Activated T-helper 2 cell treated with anti-CD3 and anti-CD28 coated beads, Interferon-gamma antibody, Interleukin-2, Interleukin-4, amounts not matched to agents 10 μg/mL and 5 μg/mL and 100 μg/mL, durations not matched to agents 14 hours and 24 hours and 36 hours (primary cell): ENCODE data around the gene SEMA5A. TPM values are rescaled to one million over a fixed set of nuclear protein-coding genes. Genes with fewer than 3 reads are reported as not detected.

ENCODE experiments used
- DNase-seq: peaks from one replicate; pipeline ENCODE4 v3.0.0; 2021; ENCODE audit warnings: low spot score
- H3K27ac Mint-ChIP-seq: one replicate; pipeline ENCODE4 v1.8.0; 2021; ENCODE audit warnings: mixed read lengths
- H3K27me3 Mint-ChIP-seq: one replicate; pipeline ENCODE4 v1.8.0; 2021; ENCODE audit warnings: low read depth, mixed read lengths
- H3K36me3 Mint-ChIP-seq: one replicate; pipeline ENCODE4 v1.8.0; 2021; ENCODE audit warnings: low read depth, mixed read lengths
- H3K4me1 Mint-ChIP-seq: one replicate; pipeline ENCODE4 v1.8.0; 2021; ENCODE audit warnings: low read depth, mixed read lengths
- H3K4me3 Mint-ChIP-seq: one replicate; pipeline ENCODE4 v1.8.0; 2021; ENCODE audit warnings: low read depth, mild to moderate bottlenecking, moderate library complexity, mixed read lengths
- H3K9me3 Mint-ChIP-seq: one replicate; pipeline ENCODE4 v1.8.0; 2021; ENCODE audit warnings: mixed read lengths
- intact Hi-C: fragments of 100-400 bp; cut with micrococcal nuclease; formaldehyde crosslinking; loops from one replicate; pipeline ENCODE4 v1.15.1; 2023
- total RNA-seq: library from RNA; stranded (reverse); gene quantifications from 2 replicates; pipeline ENCODE4 v1.2.3, GENCODE V29; 2022

SEMA5A gene
- total RNA-seq, 1 donor from 2014 or later, result 0.27 TPM

GRCh38 chr5:9169557-9169902, 376.3 kb downstream of the SEMA5A start:
- H3K4me3 Mint-ChIP-seq, result no peak overlapping the region
- intact Hi-C loops, result no loop called here
- no peaks in the 10 kb centered on the region for H3K36me3 Mint-ChIP-seq
- H3K9me3 Mint-ChIP-seq, result peaks cover 4% of the 10 kb centered on the region
- no peak for DNase-seq
- no peaks in the 10 kb centered on the region for H3K27me3 Mint-ChIP-seq
- H3K4me1 Mint-ChIP-seq, result no peaks in the 10 kb centered on the region
- H3K27ac Mint-ChIP-seq, result no peak overlapping the region

- no peak overlapping the region for H3K4me3 Mint-ChIP-seq
- peaks cover 4% of the 10 kb centered on the region for H3K9me3 Mint-ChIP-seq
- no peak for DNase-seq
- intact Hi-C loops, result no loop called here
- no peaks in the 10 kb centered on the region for H3K4me1 Mint-ChIP-seq
- no peaks in the 10 kb centered on the region for H3K27me3 Mint-ChIP-seq
- no peaks in the 10 kb centered on the region for H3K36me3 Mint-ChIP-seq
- H3K27ac Mint-ChIP-seq, result no peak overlapping the region
These were observed 376.9 kb downstream of the SEMA5A start for GRCh38 chr5:9168791-9169556.

GRCh38 chr5:9166202-9167112, 379.4 kb downstream of the SEMA5A start:
- no peaks in the 10 kb centered on the region for H3K36me3 Mint-ChIP-seq
- DNase-seq, result no peak
- H3K27me3 Mint-ChIP-seq, result no peaks in the 10 kb centered on the region
- H3K9me3 Mint-ChIP-seq, result peaks cover 4% of the 10 kb centered on the region
- H3K27ac Mint-ChIP-seq, result no peak overlapping the region
- H3K4me1 Mint-ChIP-seq, result no peaks in the 10 kb centered on the region
- no peak overlapping the region for H3K4me3 Mint-ChIP-seq
- intact Hi-C loops, result no loop called here

GRCh38 chr5:9165546-9165945, 380.3 kb downstream of the SEMA5A start:
- Mint-ChIP-seq H3K4me1 (no peaks in the 10 kb centered on the region), H3K27me3 (no peaks in the 10 kb centered on the region), H3K4me3 (no peak overlapping the region), H3K27ac (no peak overlapping the region), H3K9me3 (no peaks in the 10 kb centered on the region), H3K36me3 (no peaks in the 10 kb centered on the region)
- intact Hi-C loops, result no loop called here
- DNase-seq, result no peak

GRCh38 chr5:9160747-9161146, 385.1 kb downstream of the SEMA5A start:
- Mint-ChIP-seq H3K9me3 (peaks cover 3% of the 10 kb centered on the region), H3K4me3 (no peak overlapping the region), H3K27ac (no peak overlapping the region), H3K27me3 (no peaks in the 10 kb centered on the region), H3K4me1 (no peaks in the 10 kb centered on the region), H3K36me3 (no peaks in the 10 kb centered on the region)
- intact Hi-C loops, result no loop called here
- no peak for DNase-seq

GRCh38 chr5:9157811-9158210, 388.1 kb downstream of the SEMA5A start:
- Mint-ChIP-seq H3K4me1 (no peaks in the 10 kb centered on the region), H3K36me3 (no peaks in the 10 kb centered on the region), H3K4me3 (no peak overlapping the region), H3K27ac (no peak overlapping the region), H3K9me3 (peaks cover 3% of the 10 kb centered on the region), H3K27me3 (no peaks in the 10 kb centered on the region)
- no peak for DNase-seq
- intact Hi-C loops, result no loop called here

- no peak overlapping the region for H3K27ac Mint-ChIP-seq
- no peak overlapping the region for H3K4me3 Mint-ChIP-seq
- no peaks in the 10 kb centered on the region for H3K27me3 Mint-ChIP-seq
- H3K9me3 Mint-ChIP-seq, result peaks cover 3% of the 10 kb centered on the region
- intact Hi-C loops, result no loop called here
- H3K36me3 Mint-ChIP-seq, result no peaks in the 10 kb centered on the region
- no peak for DNase-seq
- H3K4me1 Mint-ChIP-seq, result no peaks in the 10 kb centered on the region
These were observed 388.9 kb downstream of the SEMA5A start for GRCh38 chr5:9157020-9157419.

GRCh38 chr5:9156282-9156681, 389.6 kb downstream of the SEMA5A start:
- Mint-ChIP-seq H3K9me3 (peaks cover 3% of the 10 kb centered on the region), H3K27ac (no peak overlapping the region), H3K36me3 (no peaks in the 10 kb centered on the region), H3K4me3 (no peak overlapping the region), H3K4me1 (no peaks in the 10 kb centered on the region), H3K27me3 (no peaks in the 10 kb centered on the region)
- DNase-seq, result no peak
- intact Hi-C loops, result no loop called here

- DNase-seq, result no peak
- H3K9me3 Mint-ChIP-seq, result no peaks in the 10 kb centered on the region
- H3K27me3 Mint-ChIP-seq, result no peaks in the 10 kb centered on the region
- no peak overlapping the region for H3K27ac Mint-ChIP-seq
- H3K36me3 Mint-ChIP-seq, result no peaks in the 10 kb centered on the region
- intact Hi-C loops, result no loop called here
- H3K4me1 Mint-ChIP-seq, result no peaks in the 10 kb centered on the region
- no peak overlapping the region for H3K4me3 Mint-ChIP-seq
These were observed 394.0 kb downstream of the SEMA5A start for GRCh38 chr5:9151684-9152427.

- Mint-ChIP-seq H3K4me1 (no peaks in the 10 kb centered on the region), H3K36me3 (no peaks in the 10 kb centered on the region), H3K9me3 (no peaks in the 10 kb centered on the region), H3K27me3 (no peaks in the 10 kb centered on the region), H3K4me3 (no peak overlapping the region), H3K27ac (no peak overlapping the region)
- intact Hi-C loops, result no loop called here
- no peak for DNase-seq
These were observed 395.9 kb downstream of the SEMA5A start for GRCh38 chr5:9149988-9150387.

- intact Hi-C loops, result no loop called here
- no peak overlapping the region for H3K27ac Mint-ChIP-seq
- H3K4me1 Mint-ChIP-seq, result no peaks in the 10 kb centered on the region
- H3K27me3 Mint-ChIP-seq, result no peaks in the 10 kb centered on the region
- no peaks in the 10 kb centered on the region for H3K36me3 Mint-ChIP-seq
- DNase-seq, result no peak
- H3K9me3 Mint-ChIP-seq, result no peaks in the 10 kb centered on the region
- H3K4me3 Mint-ChIP-seq, result no peak overlapping the region
These were observed 397.6 kb downstream of the SEMA5A start for GRCh38 chr5:9148242-9148641.

- Mint-ChIP-seq H3K27ac (no peak overlapping the region), H3K27me3 (no peaks in the 10 kb centered on the region), H3K4me3 (no peak overlapping the region), H3K36me3 (no peaks in the 10 kb centered on the region), H3K9me3 (peaks cover 9% of the 10 kb centered on the region), H3K4me1 (no peaks in the 10 kb centered on the region)
- DNase-seq, result no peak
- intact Hi-C loops, result no loop called here
These were observed 405.2 kb downstream of the SEMA5A start for GRCh38 chr5:9140711-9141110.

- Mint-ChIP-seq H3K27me3 (no peaks in the 10 kb centered on the region), H3K4me1 (no peaks in the 10 kb centered on the region)
- intact Hi-C loops, result no loop called here
These were observed 405.7 kb downstream of the SEMA5A start for GRCh38 chr5:9140202-9140601.

More at GRCh38 chr5:9140202-9140601, 405.7 kb downstream of the SEMA5A start:
- peaks cover 9% of the 10 kb centered on the region for H3K9me3 Mint-ChIP-seq
- no peak for DNase-seq
- H3K4me3 Mint-ChIP-seq, result no peak overlapping the region
- H3K27ac Mint-ChIP-seq, result no peak overlapping the region
- no peaks in the 10 kb centered on the region for H3K36me3 Mint-ChIP-seq
